H9 (cell line): ENCODE results near the gene H2BK1. TPM values are rescaled to one million over a fixed set of nuclear protein-coding genes. Genes with fewer than 3 reads are reported as not detected.

ENCODE experiments used
- DNase-seq: peaks from one replicate; pipeline ENCODE4 v3.0.0-alpha.2; 2017
- H2AFZ ChIP-seq: one replicate; pipeline ENCODE4 v1.6.1; 2013; ENCODE audit warnings: mild to moderate bottlenecking, low read length, control low read depth, moderate library complexity
- H2AK5ac ChIP-seq: 2 replicates; pipeline ENCODE4 v1.6.1; 2013; ENCODE audit warnings: low read length, control low read depth, mixed read lengths; ENCODE audit not compliant: insufficient read length
- H2BK120ac ChIP-seq: one replicate; pipeline ENCODE4 v1.6.1; 2013; ENCODE audit warnings: low read depth, mild to moderate bottlenecking, low read length, control low read depth, inconsistent platforms; ENCODE audit not compliant: poor library complexity, severe bottlenecking
- H2BK12ac ChIP-seq: 2 replicates; pipeline ENCODE4 v1.6.1; 2013; ENCODE audit warnings: low read length, control low read depth, mixed read lengths, low read depth; ENCODE audit not compliant: insufficient read length
- H2BK15ac ChIP-seq: 2 replicates; pipeline ENCODE4 v1.6.1; 2013; ENCODE audit warnings: low read depth, low read length, control low read depth
- H2BK20ac ChIP-seq: one replicate; pipeline ENCODE4 v1.6.1; 2013; ENCODE audit warnings: low read depth, mild to moderate bottlenecking, low read length, control low read depth, inconsistent platforms; ENCODE audit not compliant: poor library complexity, severe bottlenecking
- H2BK5ac ChIP-seq: 2 replicates; pipeline ENCODE4 v1.6.1; 2013; ENCODE audit warnings: low read length, control low read depth, mixed read lengths; ENCODE audit not compliant: insufficient read length
- H3K14ac ChIP-seq: 2 replicates; pipeline ENCODE4 v1.6.1; 2013; ENCODE audit warnings: low read length, control low read depth; ENCODE audit not compliant: insufficient read depth
- H3K18ac ChIP-seq: 2 replicates; pipeline ENCODE4 v1.6.1; 2013; ENCODE audit warnings: low read depth, mild to moderate bottlenecking, mixed read lengths, low read length, control low read depth; ENCODE audit not compliant: insufficient read length
- H3K23ac ChIP-seq: 2 replicates; pipeline ENCODE4 v1.6.1; 2013; ENCODE audit warnings: low read length, control low read depth, mixed read lengths, low read depth; ENCODE audit not compliant: insufficient read length
- H3K23me2 ChIP-seq: 2 replicates; pipeline ENCODE4 v1.6.1; 2013; ENCODE audit warnings: low read depth, mild to moderate bottlenecking, mixed read lengths, low read length, control low read depth; ENCODE audit not compliant: insufficient read length, poor library complexity, severe bottlenecking
- H3K27ac ChIP-seq: 2 replicates; pipeline ENCODE4 v1.5.1; 2013; ENCODE audit warnings: low read length, control low read depth, mixed read lengths, low read depth; ENCODE audit not compliant: insufficient read length
- H3K27me3 ChIP-seq: 2 replicates; pipeline ENCODE4 v1.6.1; 2013; ENCODE audit warnings: low read length, control low read depth, inconsistent platforms; ENCODE audit not compliant: insufficient read depth
- H3K4ac ChIP-seq: 2 replicates; pipeline ENCODE4 v1.6.1; 2013; ENCODE audit warnings: low read depth, mild to moderate bottlenecking, control low read depth, inconsistent platforms, low read length, moderate library complexity
- H3K4me1 ChIP-seq: 2 replicates; pipeline ENCODE4 v1.6.1; 2013; ENCODE audit warnings: low read length, control low read depth, inconsistent platforms; ENCODE audit not compliant: insufficient read depth
- H3K4me2 ChIP-seq: 2 replicates; pipeline ENCODE4 v1.6.1; 2013; ENCODE audit warnings: low read length, control low read depth, mixed read lengths; ENCODE audit not compliant: insufficient read length, insufficient read depth
- H3K56ac ChIP-seq: 2 replicates; pipeline ENCODE4 v1.6.1; 2013; ENCODE audit warnings: low read depth, mild to moderate bottlenecking, mixed read lengths, low read length, control low read depth; ENCODE audit not compliant: insufficient read length
- H3K79me1 ChIP-seq: 2 replicates; pipeline ENCODE4 v1.6.1; 2013; ENCODE audit warnings: low read depth, mild to moderate bottlenecking, moderate library complexity, low read length, control low read depth, inconsistent platforms; ENCODE audit not compliant: insufficient read depth, poor library complexity, severe bottlenecking
- H3K79me2 ChIP-seq: 2 replicates; pipeline ENCODE4 v1.6.1; 2013; ENCODE audit warnings: low read length, control low read depth, inconsistent platforms; ENCODE audit not compliant: insufficient read depth
- H3K9ac ChIP-seq: 2 replicates; pipeline ENCODE4 v1.6.1; 2013; ENCODE audit warnings: low read length, control low read depth, mixed read lengths; ENCODE audit not compliant: insufficient read length; ENCODE audit errors: extremely low read depth
- H3K9me3 ChIP-seq: one replicate; pipeline ENCODE4 v1.6.1; 2013; ENCODE audit warnings: low read depth, low read length, inconsistent platforms; ENCODE audit not compliant: control insufficient read depth
- H3T11ph ChIP-seq: one replicate; pipeline ENCODE4 v1.6.1; 2013; ENCODE audit warnings: mild to moderate bottlenecking, low read length, control low read depth, inconsistent platforms
- H4K20me1 ChIP-seq: one replicate; pipeline ENCODE4 v1.6.1; 2013; ENCODE audit not compliant: control insufficient read depth, insufficient read length, insufficient read depth
- H4K5ac ChIP-seq: 2 replicates; pipeline ENCODE4 v1.6.1; 2013; ENCODE audit warnings: low read depth, mild to moderate bottlenecking, mixed read lengths, low read length, control low read depth; ENCODE audit not compliant: insufficient read length
- H4K8ac ChIP-seq: replicated peaks from 2 replicates; pipeline ENCODE4 v1.6.1; 2013; ENCODE audit warnings: low read length, control low read depth, mixed read lengths, low read depth; ENCODE audit not compliant: insufficient read length
- H4K91ac ChIP-seq: 2 replicates; pipeline ENCODE4 v1.6.1; 2013; ENCODE audit warnings: low read depth, mild to moderate bottlenecking, moderate library complexity, mixed read lengths, low read length, control low read depth; ENCODE audit not compliant: insufficient read length
- H3K27ac Mint-ChIP-seq, 3 experiments: 2 replicates in 2 of 3; 3 replicates in 1 of 3; pipeline ENCODE4 v1.8.0; 2020 to 2021; ENCODE audit warnings: mixed read lengths in 3 of 3, mild to moderate bottlenecking in 1 of 3, moderate library complexity in 1 of 3
- H3K27me3 Mint-ChIP-seq: 2 replicates; pipeline ENCODE4 v1.8.0; 2021; ENCODE audit warnings: low read depth, mild to moderate bottlenecking, moderate library complexity, mixed read lengths
- H3K36me3 Mint-ChIP-seq, 3 experiments: 2 replicates in 2 of 3; 3 replicates in 1 of 3; pipeline ENCODE4 v1.8.0; 2020 to 2021; ENCODE audit warnings: low read depth in 3 of 3, mixed read lengths in 3 of 3; ENCODE audit not compliant: insufficient read depth in 1 of 3
- H3K4me1 Mint-ChIP-seq, 2 experiments: 2 replicates each; pipeline ENCODE4 v1.8.0; 2020; ENCODE audit warnings: mixed read lengths in 2 of 2
- H3K4me3 Mint-ChIP-seq, 2 experiments: 2 replicates in 1 of 2; 3 replicates in 1 of 2; pipeline ENCODE4 v1.8.0; 2020 to 2021; ENCODE audit warnings: mild to moderate bottlenecking in 2 of 2, mixed read lengths in 2 of 2, moderate library complexity in 1 of 2
- H3K9me3 Mint-ChIP-seq, 2 experiments: 2 replicates in 1 of 2; 3 replicates in 1 of 2; pipeline ENCODE4 v1.8.0; 2020; ENCODE audit warnings: mild to moderate bottlenecking in 2 of 2, mixed read lengths in 2 of 2, moderate library complexity in 1 of 2
- WGBS: extraction: QIAGEN DNeasy Blood & Tissue Kit; methylation state at CpG from one replicate; pipeline ENCODE4 v1.1.7; 2013; ENCODE audit warnings: missing lambda C conversion rate, low lambda C conversion rate, mixed read lengths; ENCODE audit not compliant: insufficient read length; ENCODE audit errors: extremely low coverage; 5-methylcytosine and 5-hydroxymethylcytosine counted together
- total RNA-seq: library from RNA; stranded (reverse); gene quantifications from 2 replicates; pipeline ENCODE4 v1.2.1, GENCODE V29; 2021
- TF ChIP-seq, protein P1 (sequence below): fragments of 200-600 bp; sonication (generic); conservative IDR thresholded peaks from 3 replicates; pipeline ENCODE4 v1.8.0; 2021; ENCODE audit warnings: antibody characterized with exemption, mild to moderate bottlenecking

The H2BK1 gene
- total RNA-seq, 1 experiment from 2014 or later: not detected

DNA sequence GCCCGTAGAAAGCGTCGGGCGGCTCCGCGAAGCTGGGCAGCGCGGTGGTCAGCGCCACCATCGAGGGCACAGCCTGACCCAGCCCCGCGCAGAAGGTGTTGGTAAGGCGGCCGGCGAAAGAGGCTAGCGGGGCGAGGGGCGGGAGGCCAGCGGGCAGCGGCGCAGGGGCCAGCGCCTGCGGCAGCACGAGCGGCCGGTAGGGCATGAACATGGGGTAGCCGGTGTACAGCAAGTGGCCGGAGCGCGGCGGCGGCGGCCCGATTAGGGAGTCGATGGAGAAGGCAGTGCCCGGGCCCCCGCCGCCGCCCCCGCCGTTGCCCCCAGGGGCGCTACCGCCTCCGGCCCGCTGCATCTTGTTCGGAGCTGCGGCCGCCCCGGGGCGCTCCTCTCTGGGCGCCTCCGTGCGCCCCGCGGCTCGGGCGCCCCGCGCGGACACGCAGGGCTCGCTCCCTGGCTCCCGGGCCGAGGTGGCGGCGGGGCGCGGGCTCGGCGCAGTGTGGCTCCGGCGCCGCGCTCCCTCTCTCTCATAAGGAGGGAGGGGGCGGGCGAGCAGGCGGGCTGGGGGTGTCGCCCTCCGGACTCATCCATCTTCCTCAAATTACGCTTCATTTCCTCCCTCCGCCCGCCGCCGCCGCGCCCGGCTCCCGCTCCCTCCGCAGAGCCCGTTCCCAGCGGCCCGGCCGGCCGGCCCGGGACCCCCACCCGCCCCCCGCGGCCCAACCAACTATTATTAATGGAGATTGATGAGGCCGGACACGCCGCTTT lies 42.9 kb downstream of the H2BK1 start, which contains the start of gene GBX1:
GBX1 (minus strand) TSS at position 498 of the 765 bp plus-strand sequence; CDS start at position 352, 146 bp downstream.
- H4K8ac ChIP-seq: no peak within 1 kb of the TSS
- Mint-ChIP-seq H3K36me3 (no peaks in the 10 kb centered on the region; a peak in 2 of 7 replicates), H3K27me3 (peaks cover 44% of the 10 kb centered on the region), H3K4me1 (peaks cover 8 to 16% of the 10 kb centered on the region in 2 experiments; a peak in 3 of 4 replicates), H3K9me3 (peaks cover 3 to 5% of the 10 kb centered on the region in 2 experiments; a peak in 3 of 5 replicates), H3K27ac (no peak within 1 kb of the TSS), H3K4me3 (peak within 1 kb of the TSS; percentile 52 to 80)
- no peak within 1 kb of the TSS for H2AFZ ChIP-seq
- H4K91ac ChIP-seq: no peak within 1 kb of the TSS
- H3K23me2 ChIP-seq: peaks cover 10% of the 10 kb centered on the region
- H3K4me2 ChIP-seq: peak within 1 kb of the TSS; percentile 25
- H2BK20ac ChIP-seq: no peak within 1 kb of the TSS
- H2AK5ac ChIP-seq: no peak within 1 kb of the TSS
- H2BK120ac ChIP-seq: no peak within 1 kb of the TSS
- H2BK15ac ChIP-seq: no peak within 1 kb of the TSS; the same call in 1 of the 2 replicates
- no peak within 1 kb of the TSS for H3K23ac ChIP-seq
- no peak within 1 kb of the TSS for H3K27ac ChIP-seq
- TF ChIP-seq, protein P1, sequence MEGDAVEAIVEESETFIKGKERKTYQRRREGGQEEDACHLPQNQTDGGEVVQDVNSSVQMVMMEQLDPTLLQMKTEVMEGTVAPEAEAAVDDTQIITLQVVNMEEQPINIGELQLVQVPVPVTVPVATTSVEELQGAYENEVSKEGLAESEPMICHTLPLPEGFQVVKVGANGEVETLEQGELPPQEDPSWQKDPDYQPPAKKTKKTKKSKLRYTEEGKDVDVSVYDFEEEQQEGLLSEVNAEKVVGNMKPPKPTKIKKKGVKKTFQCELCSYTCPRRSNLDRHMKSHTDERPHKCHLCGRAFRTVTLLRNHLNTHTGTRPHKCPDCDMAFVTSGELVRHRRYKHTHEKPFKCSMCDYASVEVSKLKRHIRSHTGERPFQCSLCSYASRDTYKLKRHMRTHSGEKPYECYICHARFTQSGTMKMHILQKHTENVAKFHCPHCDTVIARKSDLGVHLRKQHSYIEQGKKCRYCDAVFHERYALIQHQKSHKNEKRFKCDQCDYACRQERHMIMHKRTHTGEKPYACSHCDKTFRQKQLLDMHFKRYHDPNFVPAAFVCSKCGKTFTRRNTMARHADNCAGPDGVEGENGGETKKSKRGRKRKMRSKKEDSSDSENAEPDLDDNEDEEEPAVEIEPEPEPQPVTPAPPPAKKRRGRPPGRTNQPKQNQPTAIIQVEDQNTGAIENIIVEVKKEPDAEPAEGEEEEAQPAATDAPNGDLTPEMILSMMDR: no peak; the same call in 2 of the 3 replicates
- WGBS: no CpG with 5 or more reads among the region's 101 CpGs
- H3K4me1 ChIP-seq: no peaks in the 10 kb centered on the region
- no peak within 1 kb of the TSS for H3K4ac ChIP-seq
- H3K14ac ChIP-seq: peak within 1 kb of the TSS; percentile 41; the same call in 1 of the 2 replicates
- H3K79me2 ChIP-seq: no peaks in the 10 kb centered on the region
- H3K56ac ChIP-seq: no peak within 1 kb of the TSS
- no peak within 1 kb of the TSS for H4K5ac ChIP-seq
- H3K27me3 ChIP-seq: peaks cover 45% of the 10 kb centered on the region
- no peak within 1 kb of the TSS for H2BK12ac ChIP-seq
- H2BK5ac ChIP-seq: no peak within 1 kb of the TSS
- H3K9me3 ChIP-seq: no peaks in the 10 kb centered on the region
- no peak within 1 kb of the TSS for H3K9ac ChIP-seq
- no peaks in the 10 kb centered on the region for H3K79me1 ChIP-seq
- peak; percentile 59 for DNase-seq
- no peak within 1 kb of the TSS for H3T11ph ChIP-seq
- H3K18ac ChIP-seq: no peak within 1 kb of the TSS
- H4K20me1 ChIP-seq: no peaks in the 10 kb centered on the region
